Measurements from ENCODE around the gene TENT4A.
A peak's percentile ranks its signal among the peaks of the same experiment; 100 is the strongest.

The TENT4A gene

DNA sequence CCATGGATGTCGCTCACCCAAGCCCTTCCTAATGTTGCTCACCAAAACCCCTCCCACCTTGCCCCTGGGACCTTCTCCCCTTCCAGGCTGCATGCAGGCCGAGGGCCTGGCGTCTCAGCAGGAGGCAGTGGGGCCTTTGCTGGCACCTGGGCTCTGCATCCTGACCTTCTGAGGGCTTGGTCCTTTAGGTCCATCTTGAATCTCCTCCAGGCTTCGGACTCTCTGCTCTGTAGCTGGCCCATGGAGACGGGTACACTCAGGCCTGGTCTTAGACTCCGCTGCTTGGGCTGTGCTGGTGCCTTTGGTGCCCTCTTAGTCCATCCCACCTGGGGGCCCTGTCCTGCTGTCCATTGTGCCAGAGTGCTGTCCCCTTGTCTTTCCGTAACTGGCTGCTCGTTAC is 14.0 kb downstream of the TENT4A start:
- H3K4me1 Mint-ChIP-seq (ENCODE audit: low read depth), result peaks cover 76% of the 10 kb centered on the region
- H3K27ac Mint-ChIP-seq, result peak overlapping the region; percentile 23
- H3K36me3 Mint-ChIP-seq (ENCODE audit: low read depth), result peaks cover 53% of the 10 kb centered on the region
- intact Hi-C loops (cut with micrococcal nuclease), result no loop called here
- H3K9me3 Mint-ChIP-seq, result no peaks in the 10 kb centered on the region
- H3K4me3 Mint-ChIP-seq, result no peak overlapping the region
- no peaks in the 10 kb centered on the region for H3K27me3 Mint-ChIP-seq

GRCh38 chr5:6728011-6728794 is 15.0 kb downstream of the TENT4A start:
- H3K4me1 Mint-ChIP-seq (ENCODE audit: low read depth), result peaks cover 83% of the 10 kb centered on the region
- intact Hi-C loops (cut with micrococcal nuclease), result no loop called here
- no peak overlapping the region for H3K4me3 Mint-ChIP-seq
- H3K36me3 Mint-ChIP-seq (ENCODE audit: low read depth), result peaks cover 58% of the 10 kb centered on the region
- H3K27me3 Mint-ChIP-seq, result no peaks in the 10 kb centered on the region
- H3K9me3 Mint-ChIP-seq, result no peaks in the 10 kb centered on the region
- H3K27ac Mint-ChIP-seq, result peak overlapping the region; percentile 23

GRCh38 chr5:6728795-6729183 is 15.6 kb downstream of the TENT4A start:
- Mint-ChIP-seq H3K9me3 (no peaks in the 10 kb centered on the region), H3K4me3 (no peak overlapping the region), H3K27me3 (no peaks in the 10 kb centered on the region), H3K4me1 (ENCODE audit: low read depth) (peaks cover 82% of the 10 kb centered on the region), H3K36me3 (ENCODE audit: low read depth) (peaks cover 58% of the 10 kb centered on the region), H3K27ac (no peak overlapping the region)
- intact Hi-C loops (cut with micrococcal nuclease), result no loop called here

DNA sequence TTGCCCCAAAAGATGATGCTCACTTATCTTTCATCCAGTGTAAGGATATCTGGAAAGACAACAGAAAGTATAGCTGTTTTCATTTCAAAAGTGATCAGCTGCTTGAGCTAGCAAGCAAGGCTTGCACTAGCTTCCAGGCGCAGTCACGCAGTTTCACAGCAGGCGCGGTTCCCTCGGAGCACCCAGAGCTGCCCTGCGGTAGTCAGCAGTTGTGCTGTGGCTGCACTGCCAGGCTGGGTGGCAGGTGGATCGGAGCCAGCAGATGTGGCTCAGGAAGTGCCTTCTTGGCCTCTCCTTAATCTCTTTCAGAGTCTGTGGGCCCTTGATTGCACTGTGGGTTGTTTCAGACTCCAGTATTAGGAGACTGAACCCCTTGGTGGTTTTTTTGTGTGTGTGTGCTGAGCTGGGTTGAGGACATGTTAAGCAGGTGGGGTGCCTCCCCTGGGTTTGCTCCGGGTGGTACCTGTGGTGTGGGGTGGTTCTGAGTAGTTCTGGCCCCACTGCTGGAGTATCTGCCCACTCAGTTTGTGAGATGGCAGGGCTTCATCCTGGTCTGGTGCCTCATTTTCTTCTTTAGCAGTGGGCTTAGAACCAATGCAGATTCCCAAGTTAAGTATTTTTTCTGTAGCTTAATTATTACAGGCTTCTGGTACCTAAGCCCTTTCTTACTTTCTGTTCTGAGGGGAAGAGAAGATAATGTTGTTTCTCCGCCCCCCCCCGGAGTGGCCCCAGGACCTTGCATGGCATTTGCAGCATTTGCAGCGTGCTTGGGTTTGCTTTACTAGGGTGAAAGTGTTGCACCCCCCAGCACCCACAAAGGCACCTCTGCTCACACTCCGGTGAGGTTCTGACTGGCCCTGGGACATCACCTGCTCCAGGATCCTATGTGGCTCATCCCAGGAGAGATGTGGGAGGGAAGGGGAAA is 16.4 kb downstream of the TENT4A start:
- Mint-ChIP-seq H3K4me1 (ENCODE audit: low read depth) (peaks cover 80% of the 10 kb centered on the region), H3K36me3 (ENCODE audit: low read depth) (peaks cover 52% of the 10 kb centered on the region), H3K27ac (peak overlapping the region; percentile 39), H3K4me3 (no peak overlapping the region), H3K27me3 (no peaks in the 10 kb centered on the region), H3K9me3 (no peaks in the 10 kb centered on the region)
- intact Hi-C loops (cut with micrococcal nuclease), result no loop called here

GRCh38 chr5:6730407-6730806 is 17.2 kb downstream of the TENT4A start:
- Mint-ChIP-seq H3K27ac (no peak overlapping the region), H3K4me3 (no peak overlapping the region), H3K4me1 (ENCODE audit: low read depth) (peaks cover 84% of the 10 kb centered on the region), H3K36me3 (ENCODE audit: low read depth) (peaks cover 44% of the 10 kb centered on the region), H3K9me3 (no peaks in the 10 kb centered on the region), H3K27me3 (no peaks in the 10 kb centered on the region)
- intact Hi-C loops (cut with micrococcal nuclease), result no loop called here

DNA sequence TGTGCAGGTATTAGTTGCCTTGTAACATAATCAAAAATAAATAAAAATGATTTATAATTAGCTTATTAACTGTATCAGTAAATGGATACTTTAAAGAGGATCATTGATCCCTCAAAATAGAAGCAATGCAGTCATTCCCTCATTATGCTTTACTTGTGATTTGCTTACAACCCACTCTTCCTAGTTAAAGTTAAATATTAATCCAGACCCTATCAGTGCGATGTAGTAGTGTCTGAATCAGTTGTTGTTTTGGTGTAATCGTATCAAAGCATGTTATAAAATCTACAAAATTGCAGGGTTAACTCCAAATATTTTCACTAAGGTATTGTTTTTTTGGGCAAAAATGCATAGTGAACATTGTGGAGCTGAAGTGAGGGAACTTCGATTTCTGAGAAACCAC is 17.6 kb downstream of the TENT4A start:
- Mint-ChIP-seq H3K36me3 (ENCODE audit: low read depth) (peaks cover 40% of the 10 kb centered on the region), H3K9me3 (no peaks in the 10 kb centered on the region), H3K4me1 (ENCODE audit: low read depth) (peaks cover 86% of the 10 kb centered on the region), H3K4me3 (no peak overlapping the region), H3K27me3 (no peaks in the 10 kb centered on the region), H3K27ac (peak overlapping the region; percentile 58)
- intact Hi-C loops (cut with micrococcal nuclease), result no loop called here

- Mint-ChIP-seq H3K4me3 (no peak overlapping the region), H3K4me1 (ENCODE audit: low read depth) (peaks cover 85% of the 10 kb centered on the region), H3K27ac (peak overlapping the region; percentile 58), H3K9me3 (no peaks in the 10 kb centered on the region), H3K27me3 (no peaks in the 10 kb centered on the region), H3K36me3 (ENCODE audit: low read depth) (peaks cover 36% of the 10 kb centered on the region)
- intact Hi-C loops (cut with micrococcal nuclease), result no loop called here
These were observed 18.4 kb downstream of the TENT4A start for GRCh38 chr5:6731465-6732237.

- Mint-ChIP-seq H3K27ac (peak overlapping the region; percentile 58), H3K36me3 (ENCODE audit: low read depth) (peaks cover 38% of the 10 kb centered on the region), H3K4me3 (peak overlapping the region; percentile 20), H3K4me1 (ENCODE audit: low read depth) (peaks cover 84% of the 10 kb centered on the region), H3K9me3 (no peaks in the 10 kb centered on the region), H3K27me3 (no peaks in the 10 kb centered on the region)
- intact Hi-C loops (cut with micrococcal nuclease), result no loop called here
These were observed 19.6 kb downstream of the TENT4A start for GRCh38 chr5:6732634-6733410.

DNA sequence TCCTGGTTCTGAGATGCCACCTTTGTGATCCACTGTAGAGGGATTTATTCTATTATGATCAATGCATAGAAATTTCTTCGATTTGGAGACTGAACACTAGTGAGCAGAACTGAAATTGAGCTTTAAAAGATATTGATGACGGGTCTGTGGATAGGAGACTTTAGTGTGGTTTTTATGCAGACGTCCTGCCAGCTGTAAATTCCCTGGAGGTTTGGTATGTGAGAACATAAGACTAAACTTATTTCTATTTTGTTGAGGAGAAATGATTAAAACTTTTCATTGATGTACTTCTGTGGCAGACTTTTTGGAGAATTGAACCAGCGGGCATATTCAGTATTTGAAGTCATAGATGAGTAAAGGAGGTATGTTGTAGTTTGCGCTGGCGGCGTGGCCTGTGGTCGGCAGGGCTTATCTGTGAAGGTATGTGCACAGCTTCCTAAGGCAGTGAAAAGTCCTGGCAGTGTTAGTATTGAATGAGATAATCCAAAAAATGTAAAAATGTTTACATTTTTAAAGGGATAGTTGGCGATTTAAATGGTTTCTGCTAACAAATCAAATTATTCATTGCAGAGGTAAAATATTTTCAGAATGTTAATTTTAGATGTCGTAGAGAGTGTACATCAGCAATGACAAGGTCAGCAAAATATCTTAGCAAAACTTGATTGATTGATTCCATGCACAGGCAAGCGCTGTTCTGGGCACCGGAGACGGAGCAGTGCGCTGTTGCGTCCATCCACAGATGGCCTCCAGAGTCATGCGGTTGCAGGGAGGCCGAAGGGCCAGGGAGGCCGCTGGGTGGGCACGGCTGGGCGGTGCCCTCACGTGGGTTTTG is 20.4 kb downstream of the TENT4A start:
- Mint-ChIP-seq H3K4me1 (ENCODE audit: low read depth) (peaks cover 77% of the 10 kb centered on the region), H3K36me3 (ENCODE audit: low read depth) (peaks cover 46% of the 10 kb centered on the region), H3K4me3 (no peak overlapping the region), H3K27me3 (no peaks in the 10 kb centered on the region), H3K27ac (peak overlapping the region; percentile 58), H3K9me3 (no peaks in the 10 kb centered on the region)
- intact Hi-C loops (cut with micrococcal nuclease), result no loop called here

- intact Hi-C loops (cut with micrococcal nuclease), result no loop called here
- no peak overlapping the region for H3K4me3 Mint-ChIP-seq
- no peaks in the 10 kb centered on the region for H3K27me3 Mint-ChIP-seq
- peaks cover 75% of the 10 kb centered on the region for H3K4me1 Mint-ChIP-seq (ENCODE audit: low read depth)
- H3K36me3 Mint-ChIP-seq (ENCODE audit: low read depth), result peaks cover 52% of the 10 kb centered on the region
- H3K27ac Mint-ChIP-seq, result no peak overlapping the region
- no peaks in the 10 kb centered on the region for H3K9me3 Mint-ChIP-seq
These were observed 21.0 kb downstream of the TENT4A start for GRCh38 chr5:6734243-6734700.

- H3K36me3 Mint-ChIP-seq (ENCODE audit: low read depth), result peaks cover 57% of the 10 kb centered on the region
- no peaks in the 10 kb centered on the region for H3K9me3 Mint-ChIP-seq
- H3K27ac Mint-ChIP-seq, result no peak overlapping the region
- intact Hi-C loops (cut with micrococcal nuclease), result no loop called here
- H3K4me1 Mint-ChIP-seq (ENCODE audit: low read depth), result peaks cover 70% of the 10 kb centered on the region
- H3K27me3 Mint-ChIP-seq, result no peaks in the 10 kb centered on the region
- H3K4me3 Mint-ChIP-seq, result no peak overlapping the region
These were observed 21.5 kb downstream of the TENT4A start for GRCh38 chr5:6734781-6735180.

DNA sequence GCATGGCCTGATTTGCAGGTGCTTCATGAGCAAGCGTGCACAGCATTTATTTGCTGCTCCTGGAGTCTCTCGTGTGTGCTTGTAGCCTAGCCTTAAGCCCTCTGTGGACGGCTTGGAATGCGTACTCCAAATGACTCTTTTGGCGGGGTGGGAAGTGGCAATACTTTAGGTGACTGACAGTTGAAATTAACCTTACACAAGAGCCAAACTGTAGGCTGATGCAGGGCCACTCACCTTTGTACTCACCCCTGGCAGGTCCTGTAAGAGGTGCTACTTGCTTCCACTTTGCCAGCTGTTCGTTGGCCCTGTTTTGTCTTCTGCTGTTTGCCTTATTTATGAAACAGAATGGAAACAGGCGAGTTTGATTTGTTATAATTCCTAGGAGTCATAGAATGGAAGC is 22.9 kb downstream of the TENT4A start:
- Mint-ChIP-seq H3K27me3 (no peaks in the 10 kb centered on the region), H3K4me1 (ENCODE audit: low read depth) (peaks cover 58% of the 10 kb centered on the region), H3K9me3 (no peaks in the 10 kb centered on the region), H3K27ac (peak overlapping the region; percentile 56), H3K36me3 (ENCODE audit: low read depth) (peaks cover 66% of the 10 kb centered on the region), H3K4me3 (no peak overlapping the region)
- intact Hi-C loops (cut with micrococcal nuclease), result no loop called here

Data from dendritic cell treated with granulocyte-macrophage colony-stimulating factor and Interleukin-4, amounts not matched to agents 40 ng/mL and 50 ng/mL, for 4 days (primary cell).